Right renal pelvis (tissue), 4 donors: ENCODE data around the gene LMNTD2. TPM values are rescaled to one million over a fixed set of nuclear protein-coding genes. Genes with fewer than 3 reads are reported as not detected.
A peak's percentile ranks its signal among the peaks of the same experiment; 100 is the strongest.
"Not testable (repeated sequence)": the region's sequence is repeated elsewhere in the genome, so short reads cannot be mapped to it uniquely, and the experiment has no call there.

Source experiments
- DNase-seq, 4 donors: peaks; one replicate each; pipeline ENCODE4 v3.0.0-alpha.2; 2013; ENCODE audit warnings: low read depth in 4 of 4, low spot score in 3 of 4, missing footprints in 1 of 4
- polyA plus RNA-seq, 4 donors: library from polyadenylated mRNA; unstranded; fragments of 120-200 nt; gene quantifications; one replicate each; pipeline ENCODE4 v1.2.1, GENCODE V29; 2013; ENCODE audit not compliant: insufficient read length in 4 of 4

The LMNTD2 gene
- polyA plus RNA-seq, 4 donors: 2.8 to 5.9 (median 3.6) TPM

GRCh38 chr11:587546-587945 is 27.0 kb upstream of the LMNTD2 start:
- no peak for DNase-seq

- no peak for DNase-seq
Observed at GRCh38 chr11:586376-587316, 26.1 kb upstream of the LMNTD2 start.

DNA sequence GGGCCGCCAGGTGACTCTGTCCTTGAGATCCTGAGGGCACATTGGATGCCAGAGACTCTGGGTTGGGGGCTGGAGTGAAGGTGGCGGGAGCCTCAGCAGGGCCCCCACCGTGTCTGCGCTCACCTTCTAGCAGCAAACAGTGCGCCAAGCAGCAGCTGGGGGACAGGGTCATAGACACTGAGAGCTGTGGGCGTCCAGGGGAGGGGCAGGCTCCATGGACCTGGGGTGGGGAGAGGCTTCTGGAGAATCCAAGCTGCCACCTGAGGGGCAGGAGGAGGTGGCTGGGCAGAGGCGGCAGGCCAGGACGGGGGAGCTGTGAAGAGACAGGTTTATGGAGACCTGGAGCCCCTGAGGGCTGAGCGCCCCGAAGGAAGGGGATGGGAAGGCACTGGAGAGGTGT is 23.7 kb upstream of the LMNTD2 start:
- no peak for DNase-seq

GRCh38 chr11:581752-582151 is 21.2 kb upstream of the LMNTD2 start:
- DNase-seq: no peak

DNA sequence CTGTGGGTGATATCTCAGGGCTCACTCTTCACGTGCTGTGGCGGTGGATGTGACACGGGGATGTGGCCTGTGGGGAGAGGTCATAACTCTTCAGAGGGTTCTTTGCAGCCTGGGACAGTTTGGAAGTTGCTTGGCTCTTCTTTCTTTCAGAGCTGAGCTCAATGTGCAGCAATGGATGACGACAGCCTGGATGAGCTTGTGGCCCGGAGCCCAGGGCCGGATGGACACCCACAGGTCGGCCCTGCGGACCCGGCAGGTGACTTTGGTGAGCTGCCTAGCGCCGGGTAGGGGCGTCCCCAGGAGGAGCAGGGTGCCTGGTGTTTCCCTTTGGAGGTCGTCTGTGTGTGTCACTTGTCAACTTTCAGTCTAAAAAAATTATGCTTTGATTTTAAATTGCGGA is 20.8 kb upstream of the LMNTD2 start:
- no peak for DNase-seq

DNA sequence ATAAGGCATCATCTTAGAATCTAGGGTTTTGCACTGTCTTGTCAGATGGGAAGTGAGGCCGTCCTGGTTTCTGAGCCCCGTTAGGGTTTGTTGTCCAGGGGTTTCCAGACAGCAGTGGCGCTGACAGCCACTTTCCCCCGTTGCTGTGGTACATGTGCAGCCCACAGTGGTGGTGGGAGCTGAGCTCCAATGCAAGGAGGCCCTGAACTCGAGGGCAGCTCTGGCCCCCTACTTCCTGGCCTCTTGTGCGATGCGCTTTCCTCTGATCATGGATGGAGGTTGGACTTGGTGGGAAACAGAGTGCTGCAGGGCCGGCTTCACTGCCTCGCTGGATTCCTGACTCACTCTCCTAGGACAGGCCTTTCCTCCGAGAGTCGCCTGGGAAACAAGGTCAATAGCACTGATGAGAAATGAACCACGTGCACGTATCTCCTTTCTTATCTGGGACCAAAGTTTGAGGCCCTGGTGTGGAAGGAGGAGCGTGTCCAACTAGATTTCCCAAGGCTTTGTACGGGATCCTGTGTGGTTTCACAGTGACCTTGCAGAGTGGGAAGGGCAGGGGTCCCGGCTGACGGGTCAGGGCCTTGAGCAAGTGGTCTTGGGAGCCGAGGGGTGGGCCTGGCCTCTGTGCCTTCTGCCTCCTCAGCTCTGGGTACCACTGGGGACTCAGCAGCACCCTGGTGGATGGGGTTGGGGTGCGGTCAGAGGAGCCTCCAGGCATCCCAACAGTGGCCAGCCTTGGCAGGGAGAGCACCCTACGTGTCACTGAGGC is 19.5 kb upstream of the LMNTD2 start:
- DNase-seq: no peak

DNA sequence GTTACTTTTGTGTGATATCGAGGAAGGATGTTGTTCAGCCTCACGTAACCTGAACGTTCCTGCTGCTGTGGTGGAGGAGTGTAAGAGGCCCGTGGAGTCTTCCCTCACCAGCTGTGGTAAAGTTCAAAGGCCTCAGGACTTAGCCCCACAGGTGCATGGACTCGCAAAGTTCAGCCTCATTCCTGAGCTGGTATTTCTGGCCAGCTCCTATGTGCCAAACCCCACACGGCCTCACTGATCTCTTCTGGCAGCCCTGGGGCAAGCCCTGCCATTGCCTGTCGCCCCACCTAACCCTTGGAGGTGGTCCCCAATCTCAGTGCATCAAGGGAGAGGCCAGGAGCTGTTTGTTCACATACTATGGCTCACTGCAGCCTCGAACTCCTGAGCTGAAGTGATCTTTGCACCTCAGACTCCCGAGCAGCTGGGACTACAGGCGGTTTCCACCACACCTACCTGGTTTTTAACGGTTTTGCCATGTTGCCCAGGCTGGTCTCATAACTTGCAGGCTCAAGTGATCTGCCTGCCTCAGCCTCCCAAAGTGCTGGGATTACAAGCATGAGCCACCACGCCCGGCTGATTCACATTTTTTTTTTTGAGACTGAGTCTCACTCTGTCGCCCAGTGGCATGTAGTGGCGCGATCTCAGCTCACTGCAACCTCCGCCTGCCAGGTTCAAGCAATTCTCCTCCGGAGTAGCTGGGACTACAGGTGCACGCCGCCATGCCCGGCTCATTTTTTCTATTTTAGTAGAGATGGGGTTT is 17.9 kb upstream of the LMNTD2 start:
- no peak for DNase-seq

DNA sequence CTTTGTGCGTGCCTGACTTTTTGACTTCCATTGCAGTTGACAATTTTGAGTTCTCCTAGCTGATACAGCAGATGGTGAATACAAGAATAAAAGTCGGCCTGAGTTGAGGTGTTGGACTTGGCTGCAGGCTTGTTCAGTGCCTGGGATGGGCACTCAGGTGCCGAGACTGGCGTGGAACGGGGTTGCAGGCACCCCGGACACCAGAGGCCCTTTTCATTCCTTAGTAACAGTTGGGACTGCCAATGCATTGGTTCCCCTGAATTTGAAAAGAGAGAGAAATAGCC is 17.0 kb upstream of the LMNTD2 start:
- no peak for DNase-seq

DNA sequence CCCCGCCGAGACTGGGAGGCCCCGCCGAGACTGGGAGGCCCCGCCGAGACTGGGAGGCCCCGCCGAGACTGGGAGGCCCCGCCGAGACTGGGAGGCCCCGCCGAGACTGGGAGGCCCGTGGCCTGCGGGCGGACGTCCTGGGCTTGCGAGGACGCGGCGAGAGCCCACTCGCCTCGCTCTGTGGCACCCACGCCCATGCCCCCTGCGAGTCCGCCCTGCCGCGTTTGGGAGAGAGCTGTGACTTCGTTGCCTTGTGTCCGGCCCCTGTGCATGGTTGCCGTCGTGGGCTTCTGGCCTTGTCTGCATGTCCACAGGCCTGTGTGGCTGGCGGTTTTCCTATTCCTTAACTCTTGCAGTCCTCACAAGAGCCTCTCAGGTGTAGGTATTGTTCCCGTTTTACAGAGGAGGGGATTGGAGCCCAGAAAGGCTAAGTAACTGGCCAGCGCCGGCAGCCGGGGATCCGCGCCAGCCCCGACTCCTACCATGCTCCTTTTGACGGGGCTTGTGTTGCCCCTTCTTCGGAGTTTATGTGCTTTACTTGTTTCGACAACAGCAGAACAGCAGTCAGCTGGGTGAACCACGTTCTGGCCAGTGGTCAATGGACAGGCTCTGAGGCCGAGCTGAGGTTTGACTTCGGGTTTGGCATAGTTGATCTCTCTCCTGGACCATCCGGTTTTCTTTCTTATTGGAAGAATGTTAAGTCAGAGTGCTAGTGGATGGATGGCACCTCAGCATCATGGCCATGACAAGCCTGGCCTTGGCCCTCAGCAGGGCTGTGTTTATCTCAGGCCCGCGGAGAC is 16.5 kb upstream of the LMNTD2 start:
- no peak for DNase-seq

DNA sequence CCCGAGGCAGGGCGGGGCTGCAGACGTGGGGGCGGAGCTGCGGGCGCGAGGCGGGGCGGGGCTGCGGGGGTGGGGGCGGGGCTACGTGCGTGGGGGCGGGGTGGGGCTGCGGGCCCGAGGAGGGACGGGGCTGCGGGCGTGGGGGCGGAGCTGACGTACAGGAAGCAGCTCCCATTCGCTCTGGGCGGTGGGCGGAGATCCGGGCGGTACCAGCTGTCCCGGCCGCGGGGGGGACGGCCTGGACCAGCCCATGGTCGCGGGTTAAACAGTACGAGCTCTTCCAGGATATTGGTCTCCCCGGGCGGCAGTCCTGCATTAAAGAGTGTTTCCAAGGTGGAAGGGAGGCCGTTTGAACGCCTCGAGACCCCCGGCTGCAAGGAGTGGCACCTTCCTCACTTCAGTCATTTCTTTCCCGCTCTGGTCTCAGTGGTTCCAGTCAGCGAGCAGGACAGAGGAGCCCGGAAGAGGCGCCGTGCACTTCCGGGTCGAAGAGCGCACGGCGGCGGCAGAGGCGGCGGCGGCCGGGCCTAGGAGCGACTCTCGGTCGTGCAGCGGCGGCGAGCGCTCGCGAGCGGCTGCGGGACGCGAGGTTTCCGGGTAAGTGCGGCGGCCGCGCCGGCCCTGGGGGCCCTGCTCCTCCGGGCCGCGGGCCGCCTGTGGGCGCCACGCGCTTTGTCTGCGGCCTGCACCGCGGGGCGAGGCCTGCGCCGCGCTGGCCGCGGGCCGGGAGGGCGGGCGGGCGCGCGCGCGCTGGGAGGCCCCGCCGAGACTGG is 15.6 kb upstream of the LMNTD2 start, which contains the start of gene PHRF1:
Gene PHRF1 (plus strand): TSS at position 475 of the 773 bp plus-strand sequence. CDS start 5,043 bp downstream, outside the sequence.
- peak; percentile 83 to 89 (median 86) for DNase-seq

DNA sequence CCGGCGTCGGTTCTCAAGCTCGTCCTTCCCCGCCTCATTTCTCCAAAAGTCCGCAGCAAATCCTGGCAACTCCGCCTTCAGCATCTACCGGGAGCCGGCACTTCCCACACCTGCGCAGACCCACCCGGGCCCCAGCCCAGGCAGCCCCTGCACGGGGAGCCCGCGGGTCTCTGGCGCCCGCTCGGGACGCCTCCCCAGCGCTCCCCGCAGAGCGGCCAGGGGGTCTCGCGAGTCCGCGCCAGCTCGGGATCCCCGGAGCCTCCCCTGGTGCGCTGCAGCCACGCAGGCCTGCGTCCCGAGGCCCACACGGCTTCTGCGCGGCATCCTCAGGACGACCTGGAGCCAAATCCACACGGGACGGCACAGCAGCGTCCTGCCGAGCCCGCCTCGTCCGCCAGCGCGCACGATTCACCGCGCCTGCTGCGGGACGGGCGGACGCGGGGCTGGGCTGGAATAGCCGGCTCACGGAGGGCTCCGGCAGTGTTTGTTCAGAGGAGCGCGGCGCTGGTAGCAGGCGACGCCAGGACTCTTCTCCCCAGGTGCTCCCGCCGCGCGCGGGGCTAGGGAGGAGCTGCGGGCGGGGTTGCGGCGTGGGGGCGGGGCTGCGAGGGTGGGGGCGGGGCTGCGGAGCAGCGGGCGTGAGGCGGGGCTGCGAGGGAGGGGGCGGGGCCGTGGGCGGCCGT is 14.9 kb upstream of the LMNTD2 start:
- DNase-seq: peak in 2 of 4 donors; percentile 49 to 65

DNA sequence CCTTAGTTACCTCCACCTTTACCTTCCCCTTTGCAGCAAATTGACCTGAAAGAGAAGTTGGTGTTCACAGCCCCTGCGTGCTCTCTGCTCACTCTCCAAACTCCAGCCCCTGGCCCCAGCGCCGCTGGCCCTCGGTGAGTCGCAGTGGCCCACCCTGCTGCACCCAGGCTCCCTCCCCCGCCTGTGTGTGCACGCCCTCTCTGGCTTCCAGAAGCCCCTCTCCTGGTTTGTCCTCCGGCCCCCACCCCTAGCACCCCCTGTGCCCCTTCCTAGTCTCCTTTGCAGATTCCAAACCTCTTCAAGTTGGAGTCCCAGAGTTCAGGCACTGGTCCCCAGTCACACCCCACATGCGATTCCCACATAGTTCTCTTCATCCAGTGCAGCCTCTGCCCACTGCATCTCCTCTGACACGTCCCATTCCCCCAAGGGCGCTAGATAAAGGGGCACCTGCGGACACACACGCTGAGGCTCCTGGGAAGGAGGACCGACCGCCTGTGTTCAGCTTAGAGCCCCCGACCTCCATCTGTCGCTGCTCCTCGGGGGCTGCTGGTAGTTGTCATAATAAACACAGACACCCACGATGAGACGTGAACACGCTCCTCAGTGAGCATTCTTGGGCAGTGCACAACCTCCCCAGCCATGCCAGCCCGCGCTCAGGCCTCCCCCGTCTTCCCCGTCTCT is 14.2 kb upstream of the LMNTD2 start:
- no peak for DNase-seq

GRCh38 chr11:574031-574570 is 13.6 kb upstream of the LMNTD2 start:
- DNase-seq: not testable (repeated sequence)

- DNase-seq: no peak
Observed at GRCh38 chr11:573146-573759, 12.7 kb upstream of the LMNTD2 start.

GRCh38 chr11:571802-572185 is 11.3 kb upstream of the LMNTD2 start:
- DNase-seq: no peak

GRCh38 chr11:569158-569885 is 8.8 kb upstream of the LMNTD2 start:
- no peak for DNase-seq
